Fibroblast of lung (primary cell): ENCODE results near the gene GPR155. TPM values are rescaled to one million over a fixed set of nuclear protein-coding genes. Genes with fewer than 3 reads are reported as not detected.

Source experiments
- DNase-seq, 2 donors: peaks; one replicate each; pipeline versions ENCODE4 v3.0.0 to v3.0.0-alpha.2; 2010; ENCODE audit warnings: low read depth in 2 of 2
- H2AFZ ChIP-seq: 2 replicates; pipeline ENCODE4 v1.5.1; 2012; ENCODE audit warnings: low read length, control low read depth, inconsistent platforms
- H3K27ac ChIP-seq: 2 replicates; pipeline ENCODE4 v1.5.1; 2011; ENCODE audit warnings: low read length, control low read depth; ENCODE audit not compliant: insufficient read depth
- H3K27me3 ChIP-seq: 2 replicates; pipeline ENCODE4 v1.5.1; 2011; ENCODE audit warnings: mild to moderate bottlenecking, low read length; ENCODE audit not compliant: control insufficient read depth, insufficient read depth
- H3K36me3 ChIP-seq: 2 replicates; pipeline ENCODE4 v1.5.1; 2011; ENCODE audit warnings: low read length; ENCODE audit not compliant: control insufficient read depth, insufficient read depth
- H3K4me1 ChIP-seq: 2 replicates; pipeline ENCODE4 v1.5.1; 2011; ENCODE audit warnings: low read length; ENCODE audit not compliant: control insufficient read depth, insufficient read depth; ENCODE audit errors: extremely low read depth
- H3K4me2 ChIP-seq: 2 replicates; pipeline ENCODE4 v1.5.1; 2011; ENCODE audit warnings: low read length, control low read depth; ENCODE audit not compliant: insufficient read depth; ENCODE audit errors: extremely low read depth
- H3K4me3 ChIP-seq, 4 experiments: fragments of 200-600 bp in 1 of 4; sonication (generic) in 1 of 4; replicated peaks in 1 of 4; 2 replicates each; pipeline ENCODE4 v1.5.1; 2011 to 2016; ENCODE audit warnings: low read length in 4 of 4, low read depth in 3 of 4, mild to moderate bottlenecking in 3 of 4, control low read depth in 2 of 4, inconsistent platforms in 1 of 4, mixed read lengths in 1 of 4; ENCODE audit not compliant: insufficient read depth in 1 of 4; ENCODE audit errors: control extremely low read depth in 1 of 4
- H3K79me2 ChIP-seq: 2 replicates; pipeline ENCODE4 v1.5.1; 2012; ENCODE audit warnings: mild to moderate bottlenecking, low read length, inconsistent platforms; ENCODE audit not compliant: control insufficient read depth, insufficient read depth
- H3K9ac ChIP-seq: 2 replicates; pipeline ENCODE4 v1.5.1; 2011; ENCODE audit warnings: mild to moderate bottlenecking, low read length, control low read depth; ENCODE audit not compliant: insufficient read depth
- H3K9me3 ChIP-seq: 2 replicates; pipeline ENCODE4 v1.5.1; 2012; ENCODE audit warnings: low read depth, low read length; ENCODE audit not compliant: control insufficient read depth, insufficient read depth
- H4K20me1 ChIP-seq: 2 replicates; pipeline ENCODE4 v1.5.1; 2011; ENCODE audit warnings: low read length; ENCODE audit not compliant: control insufficient read depth, insufficient read depth; ENCODE audit errors: extremely low read depth
- CTCF ChIP-seq, 2 donors: IDR thresholded peaks in 1 of 2; conservative IDR thresholded peaks in 1 of 2; 1 replicate in 1 of 2; 2 replicates in 1 of 2; pipeline ENCODE4 v1.5.1; 2011 to 2012; ENCODE audit warnings: low read length in 2 of 2, control low read depth in 1 of 2, inconsistent platforms in 1 of 2, low read depth in 1 of 2, mild to moderate bottlenecking in 1 of 2
- EZH2 ChIP-seq: IDR thresholded peaks from 2 replicates; pipeline ENCODE4 v1.5.1; 2012; ENCODE audit warnings: low read length, control low read depth, mild to moderate bottlenecking; ENCODE audit errors: missing control alignments
- polyA plus RNA-seq, 2 donors: library from polyadenylated mRNA; depleted of rRNA in 1 of 2; stranded (reverse) in 1 of 2; unstranded in 1 of 2; fragments of >200 nt; gene quantifications; 2 replicates each; pipeline ENCODE4 v1.2.1, GENCODE V29; 2011 to 2012; ENCODE audit warnings: missing spikeins in 1 of 2
- total RNA-seq: library from RNA; depleted of rRNA; stranded (reverse); fragments of >200 nt; gene quantifications from 2 replicates; pipeline ENCODE4 v1.2.1, GENCODE V29; 2014

The GPR155 gene
- total and polyA plus RNA-seq, 2 donors (not counting 1 experiment from before 2014, with no cell fraction given) = 5.1 to 6.4 TPM

GRCh38 chr2:174484573-174484972 lies 2.3 kb downstream of the GPR155 start:
- Histone ChIP-seq H3K4me3 (no peak overlapping the region), H3K27ac (no peak overlapping the region), H2AFZ (no peak overlapping the region), H3K4me2 (no peak overlapping the region), H3K27me3 (no peaks in the 10 kb centered on the region), H3K9me3 (no peaks in the 10 kb centered on the region), H3K9ac (no peak overlapping the region), H3K4me1 (no peaks in the 10 kb centered on the region), H4K20me1 (no peaks in the 10 kb centered on the region), H3K36me3 (no peaks in the 10 kb centered on the region), H3K79me2 (no peaks in the 10 kb centered on the region)
- TF ChIP-seq EZH2 (no peak), CTCF (conservative IDR thresholded peaks at IDR 0.05 in 1 of 2, IDR thresholded peaks at IDR 0.05 in 1 of 2; ENCODE audit: low read depth in 1 of 2, low read length in 2 of 2) (no peak)
- DNase-seq = no peak

- Histone ChIP-seq H3K9me3 (no peaks in the 10 kb centered on the region), H3K79me2 (no peaks in the 10 kb centered on the region), H3K4me2 (no peak overlapping the region), H3K9ac (no peak overlapping the region), H2AFZ (no peak overlapping the region), H3K36me3 (no peaks in the 10 kb centered on the region), H3K4me1 (no peaks in the 10 kb centered on the region), H4K20me1 (no peaks in the 10 kb centered on the region), H3K27ac (no peak overlapping the region), H3K27me3 (no peaks in the 10 kb centered on the region), H3K4me3 (no peak overlapping the region)
- TF ChIP-seq CTCF (conservative IDR thresholded peaks at IDR 0.05 in 1 of 2, IDR thresholded peaks at IDR 0.05 in 1 of 2; ENCODE audit: low read depth in 1 of 2, low read length in 2 of 2) = no peak
- TF ChIP-seq EZH2 = no peak
- DNase-seq = no peak
Observed at GRCh38 chr2:174482854-174483253, 4.0 kb downstream of the GPR155 start.

GRCh38 chr2:174477759-174478158 lies 9.1 kb downstream of the GPR155 start:
- no peak overlapping the region for H3K4me2 ChIP-seq
- H3K9ac ChIP-seq = no peak overlapping the region
- no peaks in the 10 kb centered on the region for H3K36me3 ChIP-seq
- no peak for DNase-seq
- no peaks in the 10 kb centered on the region for H3K4me1 ChIP-seq
- H3K9me3 ChIP-seq = no peaks in the 10 kb centered on the region
- no peaks in the 10 kb centered on the region for H3K79me2 ChIP-seq
- TF ChIP-seq CTCF (conservative IDR thresholded peaks at IDR 0.05 in 1 of 2, IDR thresholded peaks at IDR 0.05 in 1 of 2; ENCODE audit: low read depth in 1 of 2, low read length in 2 of 2) (no peak), EZH2 (no peak)
- no peak overlapping the region for H2AFZ ChIP-seq
- H3K4me3 ChIP-seq = no peak overlapping the region
- no peaks in the 10 kb centered on the region for H4K20me1 ChIP-seq
- H3K27ac ChIP-seq = no peak overlapping the region
- H3K27me3 ChIP-seq = no peaks in the 10 kb centered on the region
